GM12878 (cell line): ENCODE results near the gene SMARCE1. TPM values are rescaled to one million over a fixed set of nuclear protein-coding genes. Genes with fewer than 3 reads are reported as not detected.
A peak's percentile ranks its signal among the peaks of the same experiment; 100 is the strongest.

Experiments
- ATF2 ChIP-seq: IDR thresholded peaks from 2 replicates; pipeline ENCODE4 v1.6.1; 2012; ENCODE audit warnings: low read length, inconsistent platforms
- CBX3 ChIP-seq: fragments of 200-600 bp; sonication (generic); IDR thresholded peaks from 2 replicates; pipeline ENCODE4 v1.6.1; 2016; ENCODE audit warnings: low read depth, borderline replicate concordance
- HCFC1 ChIP-seq: fragments of 150-350 bp; IDR thresholded peaks from 2 replicates; pipeline ENCODE4 v1.6.1; 2014; ENCODE audit warnings: low read length
- HSF1 ChIP-seq: fragments of 150-350 bp; IDR thresholded peaks from 2 replicates; pipeline ENCODE4 v1.6.1; 2014; ENCODE audit warnings: mild to moderate bottlenecking, low read depth, low read length
- JUNB ChIP-seq: IDR thresholded peaks from 2 replicates; pipeline ENCODE4 v1.6.1; 2016; ENCODE audit warnings: antibody characterized with exemption, mild to moderate bottlenecking
- KLF5 ChIP-seq: fragments of 450-650 bp; IDR thresholded peaks from 2 replicates; pipeline ENCODE4 v1.6.1; 2014; ENCODE audit warnings: mild to moderate bottlenecking; ENCODE audit not compliant: partially characterized antibody
- MEF2A ChIP-seq: IDR thresholded peaks from 2 replicates; pipeline ENCODE4 v1.6.1; 2011; ENCODE audit warnings: low read depth, mild to moderate bottlenecking, low read length, moderate library complexity; ENCODE audit not compliant: insufficient read depth
- MTA3 ChIP-seq: IDR thresholded peaks from 2 replicates; pipeline ENCODE4 v1.6.1; 2012; ENCODE audit warnings: low read length, inconsistent platforms, borderline replicate concordance
- NBN ChIP-seq: fragments of 450-650 bp; IDR thresholded peaks from 2 replicates; pipeline ENCODE4 v1.6.1; 2016
- RCOR1 ChIP-seq: conservative IDR thresholded peaks from 2 replicates; pipeline ENCODE4 v1.6.1; 2012; ENCODE audit warnings: low read depth, low read length, improper control_type of control experiment
- REST ChIP-seq: IDR thresholded peaks from 2 replicates; pipeline ENCODE4 v1.6.1; 2012; ENCODE audit warnings: mild to moderate bottlenecking, low read depth, low read length
- SPI1 ChIP-seq: IDR thresholded peaks from 2 replicates; pipeline ENCODE4 v1.6.1; 2011; ENCODE audit warnings: low read depth, mild to moderate bottlenecking, low read length, moderate library complexity, borderline replicate concordance; ENCODE audit not compliant: insufficient read depth
- STAT3 ChIP-seq: IDR thresholded peaks from 2 replicates; pipeline ENCODE4 v1.6.1; 2011; ENCODE audit warnings: low read depth, low read length, improper control_type of control experiment
- ZBTB11 ChIP-seq: fragments of 450-650 bp; formaldehyde crosslinking; IDR thresholded peaks from 2 replicates; pipeline ENCODE4 v1.5.0; 2022; ENCODE audit warnings: mild to moderate bottlenecking, missing genetic modification characterization
- ZNF24 ChIP-seq: fragments of 450-650 bp; IDR thresholded peaks from 2 replicates; pipeline ENCODE4 v1.6.1; 2017; ENCODE audit warnings: antibody characterized with exemption, mild to moderate bottlenecking
- ZZZ3 ChIP-seq: IDR thresholded peaks from 2 replicates; pipeline ENCODE4 v1.6.1; 2011; ENCODE audit warnings: low read depth; ENCODE audit not compliant: control insufficient read depth, insufficient read length
- polyA plus RNA-seq, 11 experiments: library from polyadenylated mRNA; depleted of rRNA in 4 of 11; unstranded in 6 of 11; stranded (reverse) in 5 of 11; fragments of >200 nt; fragmentation: Nextera tagmentation in 4 of 11; fragmentation: Illumina TruSeq in 1 of 11; extraction: Ambion mirVana in 4 of 11; extraction: Trizol in 1 of 11; gene quantifications; 1 replicate in 1 of 11; 2 replicates in 10 of 11; pipeline versions ENCODE4 v1.2.1 to v1.2.3, GENCODE V29; 2011 to 2016; ENCODE audit warnings: inconsistent platforms in 2 of 11, missing spikeins in 2 of 11, low read depth in 1 of 11
- total RNA-seq, 4 experiments: library from RNA; depleted of rRNA in 3 of 4; stranded (reverse); fragments of >200 nt in 3 of 4; fragmentation: Illumina TruSeq in 1 of 4; extraction: Trizol in 1 of 4; gene quantifications; 2 replicates each; pipeline versions ENCODE4 v1.2.1 to v1.2.3, GENCODE V29; 2013 to 2021

SMARCE1 gene
- total and polyA plus RNA-seq, 10 of the 15 experiments (the other 5 are each of a cell fraction or from before 2014, with no cell fraction given): 87.9 to 191 (median 132) TPM

- TF ChIP-seq HSF1: no peak
- TF ChIP-seq ATF2: peak; percentile 99
- peak; percentile 90; the same call in 1 of the 2 replicates for TF ChIP-seq RCOR1
- peak; percentile 97 for TF ChIP-seq NBN
- TF ChIP-seq JUNB: peak; percentile 79
- TF ChIP-seq SPI1: 0 out of 2 replicates have a peak, but pooled peaks have one; percentile 7
- no peak for TF ChIP-seq ZNF24
- TF ChIP-seq KLF5: peak; percentile 34
- peak; percentile 81 for TF ChIP-seq MEF2A
- no peak for TF ChIP-seq STAT3
- no peak for TF ChIP-seq ZZZ3
- no peak for TF ChIP-seq ZBTB11
- TF ChIP-seq CBX3: no peak
- no peak for TF ChIP-seq REST
- no peak; the same call in 1 of the 2 replicates for TF ChIP-seq HCFC1
- no peak; the same call in 1 of the 2 replicates for TF ChIP-seq MTA3
Measured at GRCh38 chr17:40602445-40603443, 44.9 kb downstream of the SMARCE1 start (continued).
